Right atrium auricular region (tissue), 2 donors: ENCODE measurements around the gene B3GNT4. TPM values are rescaled to one million over a fixed set of nuclear protein-coding genes. Genes with fewer than 3 reads are reported as not detected.

Experiments used
- DNase-seq: peaks from one replicate; pipeline ENCODE4 v3.0.0-alpha.2; 2019; ENCODE audit warnings: low spot score
- H3K27ac ChIP-seq, 2 donors: fragments of 200-600 bp; sonication (generic); 1 replicate in 1 of 2; 2 replicates in 1 of 2; pipeline ENCODE4 v1.5.1; 2016 to 2019
- H3K27me3 ChIP-seq, 2 donors: fragments of 200-600 bp; sonication (generic); one replicate each; pipeline versions ENCODE4 v1.5.1 to v1.6.0; 2017 to 2019
- H3K36me3 ChIP-seq: fragments of 200-600 bp; sonication (generic); one replicate; pipeline ENCODE4 v1.5.1; 2016
- H3K4me1 ChIP-seq, 2 donors: fragments of 200-600 bp; sonication (generic); one replicate each; pipeline versions ENCODE4 v1.5.1 to v1.6.0; 2017 to 2019
- H3K4me3 ChIP-seq, 2 donors: fragments of 200-600 bp; sonication (generic); 1 replicate in 1 of 2; 2 replicates in 1 of 2; pipeline ENCODE4 v1.5.1; 2017 to 2019; ENCODE audit warnings: mild to moderate bottlenecking in 1 of 2, moderate library complexity in 1 of 2
- H3K9me3 ChIP-seq, 2 donors: fragments of 200-600 bp; sonication (generic); one replicate each; pipeline ENCODE4 v1.5.1; 2019
- CTCF ChIP-seq, 2 donors: fragments of 200-600 bp; sonication (generic); IDR thresholded peaks; one replicate each; pipeline ENCODE4 v1.5.1; 2019; ENCODE audit warnings: antibody characterized with exemption in 2 of 2
- total RNA-seq, 2 donors: library from RNA; depleted of rRNA; stranded (reverse); fragments of >200 nt; gene quantifications; one replicate each; pipeline ENCODE4 v1.1.0, GENCODE V29; 2016

The B3GNT4 gene
- total RNA-seq, 2 donors from 2014 or later, result not detected

GRCh38 chr12:122184517-122184916, 19.0 kb upstream of the B3GNT4 start:
- Histone ChIP-seq H3K27me3 (no peaks in the 10 kb centered on the region), H3K27ac (no peak overlapping the region), H3K36me3 (no peaks in the 10 kb centered on the region), H3K4me1 (peaks cover 0 to 7% of the 10 kb centered on the region in 2 donors), H3K9me3 (no peaks in the 10 kb centered on the region), H3K4me3 (no peak overlapping the region)
- no peak for DNase-seq
- no peak for TF ChIP-seq CTCF (IDR thresholded peaks at IDR 0.05)

GRCh38 chr12:122185079-122185478, 18.4 kb upstream of the B3GNT4 start:
- H3K4me1 ChIP-seq, result peaks cover 0 to 7% of the 10 kb centered on the region in 2 donors
- H3K9me3 ChIP-seq, result no peaks in the 10 kb centered on the region
- no peak overlapping the region for H3K27ac ChIP-seq
- H3K4me3 ChIP-seq, result no peak overlapping the region
- TF ChIP-seq CTCF (IDR thresholded peaks at IDR 0.05), result no peak
- H3K36me3 ChIP-seq, result no peaks in the 10 kb centered on the region
- DNase-seq, result no peak
- H3K27me3 ChIP-seq, result no peaks in the 10 kb centered on the region

GRCh38 chr12:122185494-122186082, 17.9 kb upstream of the B3GNT4 start:
- Histone ChIP-seq H3K27me3 (no peaks in the 10 kb centered on the region), H3K36me3 (no peaks in the 10 kb centered on the region), H3K4me3 (no peak overlapping the region), H3K27ac (no peak overlapping the region), H3K4me1 (peaks cover 0 to 7% of the 10 kb centered on the region in 2 donors), H3K9me3 (no peaks in the 10 kb centered on the region)
- DNase-seq, result no peak
- no peak for TF ChIP-seq CTCF (IDR thresholded peaks at IDR 0.05)

GRCh38 chr12:122187466-122187865, 16.0 kb upstream of the B3GNT4 start:
- no peak for TF ChIP-seq CTCF (IDR thresholded peaks at IDR 0.05)
- Histone ChIP-seq H3K36me3 (no peaks in the 10 kb centered on the region), H3K27ac (no peak overlapping the region), H3K4me1 (peaks cover 0 to 7% of the 10 kb centered on the region in 2 donors), H3K27me3 (no peaks in the 10 kb centered on the region), H3K9me3 (no peaks in the 10 kb centered on the region), H3K4me3 (no peak overlapping the region)
- DNase-seq, result no peak

GRCh38 chr12:122189626-122190475, 13.7 kb upstream of the B3GNT4 start:
- no peak overlapping the region for H3K27ac ChIP-seq
- H3K36me3 ChIP-seq, result no peaks in the 10 kb centered on the region
- H3K4me3 ChIP-seq, result no peak overlapping the region
- H3K4me1 ChIP-seq, result no peaks in the 10 kb centered on the region
- no peak for TF ChIP-seq CTCF (IDR thresholded peaks at IDR 0.05)
- H3K9me3 ChIP-seq, result no peaks in the 10 kb centered on the region
- no peaks in the 10 kb centered on the region for H3K27me3 ChIP-seq
- DNase-seq, result no peak
